22Rv1 (cell line): ENCODE data around the gene PDLIM3.
"Not testable (repeated sequence)": the region's sequence is repeated elsewhere in the genome, so short reads cannot be mapped to it uniquely, and the experiment has no call there.

Experiments used
- H3K27ac ChIP-seq: fragments of 450-650 bp; 2 replicates; pipeline ENCODE4 v1.5.1; 2017
- ZFX ChIP-seq: fragments of 450-650 bp; IDR thresholded peaks from 2 replicates; pipeline ENCODE4 v1.6.1; 2017; ENCODE audit warnings: antibody characterized with exemption, borderline replicate concordance
- TF ChIP-seq, protein P1 (sequence below): fragments of 450-650 bp; IDR thresholded peaks from 2 replicates; pipeline ENCODE4 v1.5.1; 2017; ENCODE audit warnings: mild to moderate bottlenecking

Gene PDLIM3

DNA sequence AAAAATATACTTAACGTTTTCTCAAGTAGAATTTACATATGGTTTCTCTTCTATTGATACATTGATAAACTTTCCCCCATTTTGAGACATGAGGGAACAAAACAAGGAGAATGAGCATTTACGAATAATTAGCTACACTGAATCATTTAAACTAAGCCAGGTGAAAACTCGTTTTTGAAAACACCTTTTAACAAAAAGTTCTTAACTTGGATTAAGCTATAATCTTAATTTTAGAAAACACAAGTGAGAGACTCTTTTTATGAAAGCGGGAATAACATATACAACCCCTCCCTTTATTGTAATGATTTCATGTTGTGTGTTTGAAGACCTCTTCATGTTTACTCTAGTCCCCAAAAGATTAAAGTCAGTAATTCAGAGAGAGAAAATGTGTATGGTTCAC is 20.1 kb downstream of the PDLIM3 start:
- H3K27ac ChIP-seq = no peak overlapping the region

DNA sequence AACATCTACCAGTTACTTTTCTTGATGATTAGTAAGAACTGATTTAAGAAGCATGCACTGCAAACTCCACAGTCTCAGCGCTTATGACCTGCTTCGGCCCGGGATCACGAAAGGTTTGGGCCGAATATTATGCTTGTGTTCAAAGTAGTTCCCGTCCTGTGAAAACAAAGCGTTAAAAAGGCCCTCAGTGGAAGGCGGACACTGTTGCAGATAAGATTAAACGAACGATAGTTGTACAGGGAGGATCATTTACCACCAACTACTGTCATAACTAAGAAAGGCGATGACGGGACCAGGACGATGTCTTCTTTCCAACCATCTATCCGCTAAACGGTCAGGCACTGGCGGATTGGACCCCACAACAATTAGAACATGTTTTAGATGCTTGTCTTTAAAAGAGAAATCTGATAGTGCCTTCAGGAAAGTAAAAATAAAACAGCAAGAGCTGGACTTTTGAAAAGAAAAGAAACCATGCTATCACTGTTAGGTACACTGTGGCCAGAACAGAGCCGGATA is 21.1 kb downstream of the PDLIM3 start:
- TF ChIP-seq ZFX = no peak
- TF ChIP-seq, protein P1, sequence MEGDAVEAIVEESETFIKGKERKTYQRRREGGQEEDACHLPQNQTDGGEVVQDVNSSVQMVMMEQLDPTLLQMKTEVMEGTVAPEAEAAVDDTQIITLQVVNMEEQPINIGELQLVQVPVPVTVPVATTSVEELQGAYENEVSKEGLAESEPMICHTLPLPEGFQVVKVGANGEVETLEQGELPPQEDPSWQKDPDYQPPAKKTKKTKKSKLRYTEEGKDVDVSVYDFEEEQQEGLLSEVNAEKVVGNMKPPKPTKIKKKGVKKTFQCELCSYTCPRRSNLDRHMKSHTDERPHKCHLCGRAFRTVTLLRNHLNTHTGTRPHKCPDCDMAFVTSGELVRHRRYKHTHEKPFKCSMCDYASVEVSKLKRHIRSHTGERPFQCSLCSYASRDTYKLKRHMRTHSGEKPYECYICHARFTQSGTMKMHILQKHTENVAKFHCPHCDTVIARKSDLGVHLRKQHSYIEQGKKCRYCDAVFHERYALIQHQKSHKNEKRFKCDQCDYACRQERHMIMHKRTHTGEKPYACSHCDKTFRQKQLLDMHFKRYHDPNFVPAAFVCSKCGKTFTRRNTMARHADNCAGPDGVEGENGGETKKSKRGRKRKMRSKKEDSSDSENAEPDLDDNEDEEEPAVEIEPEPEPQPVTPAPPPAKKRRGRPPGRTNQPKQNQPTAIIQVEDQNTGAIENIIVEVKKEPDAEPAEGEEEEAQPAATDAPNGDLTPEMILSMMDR = no peak
- peak overlapping the region; percentile 29; the same call in 1 of the 2 replicates for H3K27ac ChIP-seq

More for the DNA sequence above, 20.1 kb downstream of the PDLIM3 start:
- TF ChIP-seq, protein P1 = no peak
- TF ChIP-seq ZFX = no peak

DNA sequence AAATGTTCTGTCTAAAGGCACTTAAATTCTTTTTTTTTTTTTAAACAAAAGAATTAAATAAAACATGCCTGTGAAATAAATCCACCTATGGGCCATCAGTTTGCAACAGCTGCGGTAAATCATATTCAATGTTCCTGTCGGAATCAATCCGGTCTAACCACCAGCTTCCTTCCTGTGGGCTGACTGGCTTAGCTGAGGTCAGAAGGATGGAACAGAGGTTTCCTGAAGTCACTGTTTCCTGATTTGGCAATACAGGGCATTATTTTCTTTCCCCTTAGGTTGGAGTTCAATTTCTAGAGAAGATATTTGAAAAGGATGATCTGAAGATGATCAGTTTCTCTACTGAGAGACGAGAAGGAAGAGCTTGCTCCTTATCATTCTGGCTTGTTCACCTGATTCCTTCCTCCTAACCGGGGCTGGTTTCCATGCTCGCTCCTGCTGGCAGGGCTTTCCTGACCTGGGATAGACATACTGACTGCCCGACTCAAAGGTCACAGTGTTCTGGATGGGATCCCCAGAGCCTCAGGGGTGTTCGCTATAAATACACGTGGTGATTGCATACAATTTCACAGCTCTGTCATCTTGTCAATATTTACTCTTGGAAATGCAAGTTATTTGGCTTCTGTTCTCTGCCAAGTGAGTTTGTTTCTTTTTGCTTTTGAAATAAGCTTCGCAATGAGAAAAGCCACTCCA is 21.7 kb downstream of the PDLIM3 start:
- H3K27ac ChIP-seq = peak overlapping the region; percentile 29; the same call in 1 of the 2 replicates
- TF ChIP-seq ZFX = no peak
- TF ChIP-seq, protein P1 = no peak

DNA sequence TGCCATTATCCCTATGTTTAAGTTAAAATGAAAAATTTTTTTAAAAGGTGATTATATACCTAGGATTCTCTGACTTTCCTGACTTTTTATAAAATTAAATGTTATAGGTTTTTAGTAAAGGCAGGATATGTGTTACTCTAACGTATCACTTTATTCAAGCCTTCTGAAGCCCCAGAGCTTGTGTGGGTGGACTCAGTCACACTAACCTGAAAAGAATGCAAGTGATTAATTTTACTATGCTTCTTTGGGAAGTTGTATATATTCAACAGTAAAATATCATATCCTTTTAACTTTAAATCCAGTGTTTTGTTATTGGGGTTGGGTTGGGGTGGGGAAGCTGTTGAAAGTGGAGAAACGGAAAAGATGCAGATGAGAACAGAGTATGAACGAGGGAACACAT is 22.8 kb downstream of the PDLIM3 start:
- no peak overlapping the region for H3K27ac ChIP-seq
- no peak for TF ChIP-seq ZFX
- TF ChIP-seq, protein P1 = no peak

DNA sequence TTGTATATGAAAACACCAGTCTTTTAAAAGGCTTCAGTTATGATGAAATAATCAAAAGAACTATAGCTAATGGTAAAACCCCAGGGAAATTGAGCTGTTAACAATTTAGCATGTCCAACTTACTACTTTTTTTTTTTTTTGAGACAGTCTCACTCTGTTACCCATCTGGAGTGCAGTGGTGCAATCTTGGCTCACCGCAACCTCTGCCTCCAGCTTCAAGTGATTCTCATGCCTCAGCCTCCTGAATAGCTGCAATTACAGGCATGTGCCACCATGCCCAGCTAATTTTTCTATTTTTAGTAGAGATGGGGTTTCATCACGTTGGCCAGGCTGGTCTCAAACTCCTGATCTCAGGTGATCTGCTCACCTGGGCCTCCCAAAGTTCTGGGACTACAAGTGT is 24.1 kb downstream of the PDLIM3 start:
- H3K27ac ChIP-seq = not testable (repeated sequence)

DNA sequence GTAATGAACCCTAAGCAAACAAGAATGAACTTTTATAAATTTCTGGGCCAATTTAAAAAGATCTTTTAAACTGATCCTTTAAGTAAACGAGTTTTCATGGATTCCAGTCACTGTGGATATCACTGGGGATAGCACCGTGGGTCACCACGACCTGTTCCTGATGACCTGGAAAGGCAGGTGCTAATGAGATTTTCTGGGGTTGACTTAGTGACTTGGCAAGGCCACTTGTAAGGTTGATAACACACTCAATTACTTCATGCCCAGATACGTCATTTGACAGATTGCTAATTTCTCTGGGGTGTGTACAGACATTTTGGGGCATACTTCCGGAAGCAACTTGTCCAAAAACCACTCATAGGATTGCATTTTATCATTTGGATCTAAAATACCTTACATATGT is 24.5 kb downstream of the PDLIM3 start:
- no peak for TF ChIP-seq ZFX
- TF ChIP-seq, protein P1 = no peak
- H3K27ac ChIP-seq = no peak overlapping the region

DNA sequence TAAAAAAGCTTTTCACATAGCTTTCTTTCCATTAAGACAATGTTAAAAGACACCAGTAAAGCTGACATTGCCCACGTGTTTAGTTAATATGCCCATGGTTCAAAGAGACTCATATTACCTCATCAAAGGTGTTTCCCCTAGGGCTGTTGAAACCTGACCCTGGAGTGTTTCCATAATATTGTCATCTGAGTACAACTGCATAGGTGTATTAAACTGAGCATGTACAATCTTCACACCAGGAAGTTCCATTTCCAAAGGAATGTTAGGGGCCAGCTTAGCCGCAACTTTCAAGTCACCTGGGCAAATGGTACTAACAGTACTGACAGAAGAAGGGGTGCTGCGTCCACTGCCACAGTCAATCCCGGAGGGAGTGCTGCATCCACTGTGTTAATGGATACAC is 27.1 kb downstream of the PDLIM3 start:
- no peak overlapping the region for H3K27ac ChIP-seq
- TF ChIP-seq, protein P1 = no peak
- TF ChIP-seq ZFX = no peak
